ENCODE data around the gene FKBP15. TPM values are rescaled to one million over a fixed set of nuclear protein-coding genes. Genes with fewer than 3 reads are reported as not detected.

The FKBP15 gene
- total RNA-seq, 1 experiment from 2014 or later, result 32.2 TPM

GRCh38 chr9:113177251-113177650 lies 43.8 kb downstream of the FKBP15 start:
- BruUV-seq (replicated peaks), result no TSS peak
- no peaks in the 10 kb centered on the region for H3K9me3 Mint-ChIP-seq (ENCODE audit: unreplicated experiment)

GRCh38 chr9:113176803-113177202 lies 44.3 kb downstream of the FKBP15 start:
- intact Hi-C loops (cut with micrococcal nuclease), result no loop called here
- Mint-ChIP-seq H3K27ac (ENCODE audit: low read depth, unreplicated experiment) (no peak overlapping the region), H3K27me3 (ENCODE audit: insufficient read depth, unreplicated experiment) (no peaks in the 10 kb centered on the region), H3K4me1 (ENCODE audit: insufficient read depth, unreplicated experiment) (no peaks in the 10 kb centered on the region), H3K4me3 (ENCODE audit: unreplicated experiment) (no peak overlapping the region), H3K9me3 (ENCODE audit: unreplicated experiment) (no peaks in the 10 kb centered on the region), H3K36me3 (ENCODE audit: insufficient read depth, unreplicated experiment) (peaks cover 84% of the 10 kb centered on the region)
- TF ChIP-seq, protein P1, sequence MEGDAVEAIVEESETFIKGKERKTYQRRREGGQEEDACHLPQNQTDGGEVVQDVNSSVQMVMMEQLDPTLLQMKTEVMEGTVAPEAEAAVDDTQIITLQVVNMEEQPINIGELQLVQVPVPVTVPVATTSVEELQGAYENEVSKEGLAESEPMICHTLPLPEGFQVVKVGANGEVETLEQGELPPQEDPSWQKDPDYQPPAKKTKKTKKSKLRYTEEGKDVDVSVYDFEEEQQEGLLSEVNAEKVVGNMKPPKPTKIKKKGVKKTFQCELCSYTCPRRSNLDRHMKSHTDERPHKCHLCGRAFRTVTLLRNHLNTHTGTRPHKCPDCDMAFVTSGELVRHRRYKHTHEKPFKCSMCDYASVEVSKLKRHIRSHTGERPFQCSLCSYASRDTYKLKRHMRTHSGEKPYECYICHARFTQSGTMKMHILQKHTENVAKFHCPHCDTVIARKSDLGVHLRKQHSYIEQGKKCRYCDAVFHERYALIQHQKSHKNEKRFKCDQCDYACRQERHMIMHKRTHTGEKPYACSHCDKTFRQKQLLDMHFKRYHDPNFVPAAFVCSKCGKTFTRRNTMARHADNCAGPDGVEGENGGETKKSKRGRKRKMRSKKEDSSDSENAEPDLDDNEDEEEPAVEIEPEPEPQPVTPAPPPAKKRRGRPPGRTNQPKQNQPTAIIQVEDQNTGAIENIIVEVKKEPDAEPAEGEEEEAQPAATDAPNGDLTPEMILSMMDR (IDR thresholded peaks at IDR 0.05; ENCODE audit: unreplicated experiment), result no peak
- ChIA-PET CTCF (interaction anchor here (0.5 to 0.7 kb wide), 3 partner anchors 98 to 1102 kb away, joined by 3 to 4 read pairs (median 3); partner anchors contain the start of gene CDC26), POLR2A (interaction anchor here (1.0 kb wide), 1 partner anchor 45 kb away, joined by 3 read pairs; the partner anchor contains the start of gene SLC31A1)
- no TSS peak for BruUV-seq (replicated peaks)
- no peak for DNase-seq (ENCODE audit: unreplicated experiment)

More at GRCh38 chr9:113177251-113177650, 43.8 kb downstream of the FKBP15 start:
- intact Hi-C loops (cut with micrococcal nuclease), result no loop called here
- H3K4me3 Mint-ChIP-seq (ENCODE audit: unreplicated experiment), result no peak overlapping the region
- H3K4me1 Mint-ChIP-seq (ENCODE audit: insufficient read depth, unreplicated experiment), result no peaks in the 10 kb centered on the region
- TF ChIP-seq, protein P1 (IDR thresholded peaks at IDR 0.05; ENCODE audit: unreplicated experiment), result no peak
- ChIA-PET CTCF (interaction anchor here (0.6 to 0.7 kb wide), 2 partner anchors 98 to 149 kb away, joined by 3 read pairs; partner anchors contain the start of gene CDC26), POLR2A (interaction anchor here (1.0 kb wide), 1 partner anchor 44 kb away, joined by 3 read pairs; the partner anchor contains the start of gene SLC31A1)
- DNase-seq (ENCODE audit: unreplicated experiment), result no peak
- no peak overlapping the region for H3K27ac Mint-ChIP-seq (ENCODE audit: low read depth, unreplicated experiment)
- no peaks in the 10 kb centered on the region for H3K27me3 Mint-ChIP-seq (ENCODE audit: insufficient read depth, unreplicated experiment)
- peaks cover 84% of the 10 kb centered on the region for H3K36me3 Mint-ChIP-seq (ENCODE audit: insufficient read depth, unreplicated experiment)

DNA sequence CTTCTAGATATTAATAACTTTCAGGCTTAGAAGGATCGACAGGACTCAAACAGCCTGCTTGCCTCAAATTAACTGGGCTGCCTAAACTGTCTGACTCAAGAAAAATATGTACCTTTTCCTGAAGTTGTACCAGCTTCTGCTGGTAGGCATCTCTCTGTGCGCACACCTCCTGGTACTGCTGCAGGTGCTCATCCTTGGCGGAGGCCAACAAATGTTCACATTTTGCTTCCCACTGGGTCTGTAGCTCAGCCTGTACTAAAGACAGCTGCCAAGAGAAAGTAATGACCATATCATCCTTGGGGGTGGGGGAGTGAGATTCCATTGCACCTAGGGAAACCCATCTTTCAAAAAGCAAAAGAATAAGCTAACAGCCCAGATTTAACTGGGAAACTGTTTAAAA lies 47.7 kb downstream of the FKBP15 start:
- POLR2A ChIA-PET, result interaction anchor here (1.4 to 2.2 kb wide), 2 partner anchors 9 to 48 kb away, joined by 4 to 8 read pairs; partner anchors contain the start of genes FKBP15 and SLC31A1
- no peaks in the 10 kb centered on the region for H3K4me1 Mint-ChIP-seq (ENCODE audit: insufficient read depth, unreplicated experiment)
- TF ChIP-seq, protein P1 (IDR thresholded peaks at IDR 0.05; ENCODE audit: unreplicated experiment), result no peak
- no peak overlapping the region for H3K27ac Mint-ChIP-seq (ENCODE audit: low read depth, unreplicated experiment)
- CTCF ChIA-PET, result interaction anchor here (0.6 to 1.7 kb wide), 7 partner anchors 8 to 254 kb away, joined by 3 to 6 read pairs (median 3); no protein-coding TSS in a partner anchor
- H3K4me3 Mint-ChIP-seq (ENCODE audit: unreplicated experiment), result no peak overlapping the region
- no peak for DNase-seq (ENCODE audit: unreplicated experiment)
- H3K27me3 Mint-ChIP-seq (ENCODE audit: insufficient read depth, unreplicated experiment), result no peaks in the 10 kb centered on the region
- intact Hi-C loops (cut with micrococcal nuclease), result no loop called here
- BruUV-seq (replicated peaks), result no TSS peak
- H3K36me3 Mint-ChIP-seq (ENCODE audit: insufficient read depth, unreplicated experiment), result peaks cover 88% of the 10 kb centered on the region
- H3K9me3 Mint-ChIP-seq (ENCODE audit: unreplicated experiment), result no peaks in the 10 kb centered on the region

GRCh38 chr9:113168809-113169208 lies 52.3 kb downstream of the FKBP15 start:
- H3K4me3 Mint-ChIP-seq (ENCODE audit: unreplicated experiment), result no peak overlapping the region
- H3K36me3 Mint-ChIP-seq (ENCODE audit: insufficient read depth, unreplicated experiment), result peaks cover 83% of the 10 kb centered on the region
- ChIA-PET POLR2A (no interaction called here), CTCF (no interaction called here)
- DNase-seq (ENCODE audit: unreplicated experiment), result no peak
- H3K9me3 Mint-ChIP-seq (ENCODE audit: unreplicated experiment), result no peaks in the 10 kb centered on the region
- no peak overlapping the region for H3K27ac Mint-ChIP-seq (ENCODE audit: low read depth, unreplicated experiment)
- TF ChIP-seq, protein P1 (IDR thresholded peaks at IDR 0.05; ENCODE audit: unreplicated experiment), result no peak
- no peaks in the 10 kb centered on the region for H3K4me1 Mint-ChIP-seq (ENCODE audit: insufficient read depth, unreplicated experiment)
- intact Hi-C loops (cut with micrococcal nuclease), result no loop called here
- no TSS peak for BruUV-seq (replicated peaks)
- no peaks in the 10 kb centered on the region for H3K27me3 Mint-ChIP-seq (ENCODE audit: insufficient read depth, unreplicated experiment)
